ENCODE measurements around the gene EEF1A2. TPM values are rescaled to one million over a fixed set of nuclear protein-coding genes. Genes with fewer than 3 reads are reported as not detected.

EEF1A2 gene
- total RNA-seq, 1 donor from 2014 or later, result 1.2 TPM

GRCh38 chr20:63439866-63440265 lies 59.0 kb downstream of the EEF1A2 start:
- DNase-seq (ENCODE audit: low spot score), result no peak

GRCh38 chr20:63438121-63438520 lies 60.8 kb downstream of the EEF1A2 start:
- DNase-seq (ENCODE audit: low spot score), result no peak

Other genes with a start within 250 kb of the EEF1A2 start
- gene NKAIN4, start 244.6 kb downstream of the EEF1A2 start, total RNA-seq, result not detected
- gene ARFGAP1, start 226.3 kb downstream of the EEF1A2 start, total RNA-seq, result 60.8 TPM
- gene COL20A1, start 205.9 kb downstream of the EEF1A2 start, total RNA-seq, result not detected
- not detected for gene CHRNA4, start 137.7 kb downstream of the EEF1A2 start, total RNA-seq
- not detected for gene KCNQ2, start 26.4 kb downstream of the EEF1A2 start, total RNA-seq
- gene PPDPF, start 21.7 kb upstream of the EEF1A2 start, total RNA-seq, result 173 TPM
- 0.10 TPM for gene PTK6, start 38.3 kb upstream of the EEF1A2 start, total RNA-seq
- gene SRMS, start 48.7 kb upstream of the EEF1A2 start, total RNA-seq, result not detected
- 0.13 TPM for gene FNDC11, start 55.1 kb upstream of the EEF1A2 start, total RNA-seq
- 50.8 TPM for gene HELZ2, start 75.2 kb upstream of the EEF1A2 start, total RNA-seq
- 10.0 TPM for gene GMEB2, start 128.0 kb upstream of the EEF1A2 start, total RNA-seq
- gene STMN3, start 154.3 kb upstream of the EEF1A2 start, total RNA-seq, result 9.9 TPM
- 31.7 TPM for gene RTEL1, start 159.2 kb upstream of the EEF1A2 start, total RNA-seq
- 4.7 TPM for gene TNFRSF6B, start 197.6 kb upstream of the EEF1A2 start, total RNA-seq
- gene ARFRP1, start 208.9 kb upstream of the EEF1A2 start, total RNA-seq, result 47.3 TPM
- 26.7 TPM for gene ZGPAT, start 209.0 kb upstream of the EEF1A2 start, total RNA-seq
- 6.5 TPM for gene LIME1, start 237.6 kb upstream of the EEF1A2 start, total RNA-seq
- 62.0 TPM for gene SLC2A4RG, start 240.7 kb upstream of the EEF1A2 start, total RNA-seq

All from mesenteric fat pad (tissue), 1 donor.